K562 (cell line): Measurements from ENCODE around the gene DNAJB13. TPM values are rescaled to one million over a fixed set of nuclear protein-coding genes. Genes with fewer than 3 reads are reported as not detected.

Source experiments
- ATAC-seq: fragments of 200-7000 bp; cut with Tn5 transposase; 3 replicates; pipeline ENCODE4 v1.9.1; 2020; ENCODE audit warnings: moderate library complexity
- BruUV-seq: library from RNA; stranded (reverse); fragments of 400-500 nt; replicated peaks from 2 replicates; lab custom pipeline; 2021; lab: Mats Ljungman, UMichigan
- CTCF ChIA-PET: fragments of 300-600 bp; formaldehyde crosslinking; extraction: SDS; loops from one replicate; lab custom pipeline; 2021; ENCODE audit warnings: low intra/inter-chr PET ratio; lab: Yijun Ruan, JAX
- POLR2A ChIA-PET: fragments of 300-600, 350-650 bp; sonication (Branson Sonifier 250); formaldehyde crosslinking; extraction: SDS; loops from one replicate; lab custom pipeline; 2021; ENCODE audit warnings: antibody characterized with exemption, inconsistent platforms; lab: Yijun Ruan, JAX
- DNase-seq, 4 experiments: peaks; one replicate each; pipeline versions ENCODE4 v3.0.0 to v3.0.0-alpha.2; 2011 to 2018; ENCODE audit warnings: low spot score in 3 of 4, mixed read lengths in 3 of 4; ENCODE audit errors: extremely low read depth in 1 of 4
- FAIRE-seq: peaks from 2 replicates; lab custom pipeline; 2011; peaks lifted over from hg19 to GRCh38; lab: Jason Lieb, UNC
- H2AFZ ChIP-seq: 2 replicates; pipeline ENCODE4 v1.6.0; 2011; ENCODE audit warnings: low read depth, low read length, control low read depth, inconsistent platforms
- H3K27ac ChIP-seq: fragments of 200-600 bp; 3 replicates; pipeline ENCODE4 v1.8.0; 2011; ENCODE audit warnings: low read depth, mild to moderate bottlenecking, control low read depth, inconsistent platforms, low read length, moderate library complexity, mixed read lengths; ENCODE audit errors: extremely low read depth
- H3K27me3 ChIP-seq, 2 experiments: fragments of 300-600 bp in 1 of 2; 2 replicates in 1 of 2; 3 replicates in 1 of 2; pipeline versions ENCODE4 v1.6.0 to v1.8.0; 2011; ENCODE audit warnings: inconsistent platforms in 2 of 2, low read length in 2 of 2, mild to moderate bottlenecking in 1 of 2, mixed read lengths in 1 of 2, moderate library complexity in 1 of 2; ENCODE audit not compliant: control insufficient read depth in 2 of 2, insufficient read depth in 2 of 2
- H3K36me3 ChIP-seq: fragments of 300-600 bp; 3 replicates; pipeline ENCODE4 v1.8.0; 2011; ENCODE audit warnings: mild to moderate bottlenecking, low read length, inconsistent platforms; ENCODE audit not compliant: control insufficient read depth, insufficient read depth
- H3K4me1 ChIP-seq, 2 experiments: fragments of 200-600 bp in 1 of 2; replicated peaks in 1 of 2; 2 replicates in 1 of 2; 3 replicates in 1 of 2; pipeline versions ENCODE4 v1.5.1 to v1.8.0; 2011; ENCODE audit warnings: inconsistent platforms in 2 of 2, low read length in 2 of 2, mild to moderate bottlenecking in 1 of 2, mixed read lengths in 1 of 2, moderate library complexity in 1 of 2; ENCODE audit not compliant: control insufficient read depth in 2 of 2, insufficient read depth in 2 of 2
- H3K4me2 ChIP-seq: 2 replicates; pipeline ENCODE4 v1.6.1; 2011; ENCODE audit warnings: low read length, control low read depth, inconsistent platforms, mixed read lengths; ENCODE audit not compliant: insufficient read depth
- H3K4me3 ChIP-seq: fragments of 200-600 bp; sonication (generic), shearing (Covaris generic); 2 replicates; pipeline ENCODE4 v1.5.1; 2016; ENCODE audit warnings: control low read depth, inconsistent platforms
- H3K79me2 ChIP-seq: fragments of 200-600 bp; 3 replicates; pipeline ENCODE4 v1.8.0; 2011; ENCODE audit warnings: low read length, inconsistent platforms; ENCODE audit not compliant: control insufficient read depth, insufficient read depth
- H3K9ac ChIP-seq, 2 experiments: 2 replicates each; pipeline versions ENCODE4 v1.6.0 to v1.6.1; 2011; ENCODE audit warnings: low read depth in 2 of 2, low read length in 2 of 2, control low read depth in 1 of 2, inconsistent platforms in 1 of 2, mild to moderate bottlenecking in 1 of 2, mixed read lengths in 1 of 2; ENCODE audit not compliant: insufficient read depth in 1 of 2
- H3K9me1 ChIP-seq: one replicate; pipeline ENCODE4 v1.6.0; 2011; ENCODE audit warnings: inconsistent platforms, mild to moderate bottlenecking, low read length, moderate library complexity; ENCODE audit not compliant: control insufficient read depth, insufficient read depth
- H3K9me3 ChIP-seq: replicated peaks from 2 replicates; pipeline ENCODE4 v1.5.1; 2011; ENCODE audit warnings: low read depth, low read length, inconsistent platforms; ENCODE audit not compliant: control insufficient read depth, insufficient read depth
- H4K20me1 ChIP-seq: replicated peaks from 2 replicates; pipeline ENCODE4 v1.6.1; 2011; ENCODE audit warnings: low read length, inconsistent platforms, mixed read lengths; ENCODE audit not compliant: control insufficient read depth, insufficient read depth
- BHLHE40 ChIP-seq: IDR thresholded peaks from 2 replicates; pipeline ENCODE4 v1.6.1; 2011; ENCODE audit warnings: low read length, improper control_type of control experiment
- KDM4B ChIP-seq, 2 experiments: fragments of 450-650 bp in 1 of 2; sonication (generic) in 1 of 2; IDR thresholded peaks; 2 replicates each; pipeline ENCODE4 v1.6.1; 2016 to 2017; ENCODE audit warnings: borderline replicate concordance in 2 of 2, antibody characterized with exemption in 1 of 2, low read depth in 1 of 2, mild to moderate bottlenecking in 1 of 2
- MEF2A ChIP-seq: IDR thresholded peaks from 2 replicates; pipeline ENCODE4 v1.6.1; 2011; ENCODE audit warnings: low read depth, mild to moderate bottlenecking, low read length, moderate library complexity; ENCODE audit not compliant: control insufficient read depth
- ZNF263 ChIP-seq: sonication (generic); formaldehyde crosslinking; IDR thresholded peaks from 2 replicates; pipeline ENCODE4 v1.8.0; 2022; ENCODE audit warnings: mild to moderate bottlenecking, missing genetic modification reagents, borderline replicate concordance
- WGBS: fragments of 100-300 bp; shearing (Covaris generic); methylation state at CpG from one replicate; pipeline ENCODE4 v1.1.6; 2016; ENCODE audit warnings: low coverage, mixed read lengths; ENCODE audit not compliant: insufficient coverage; ENCODE audit errors: missing lambda C conversion rate; 5-methylcytosine and 5-hydroxymethylcytosine counted together
- in situ Hi-C: fragments of 300-500 bp; cut with MboI; formaldehyde crosslinking; loops from 4 replicates; pipeline ENCODE4 v1.15.0; 2018; ENCODE audit warnings: inconsistent platforms, mixed read lengths
- intact Hi-C: fragments of 100-400 bp; cut with micrococcal nuclease; formaldehyde crosslinking; loops from 2 replicates; pipeline ENCODE4 v1.14.2; 2022
- polyA plus RNA-seq, 8 experiments: library from polyadenylated mRNA; depleted of rRNA in 4 of 8; stranded (reverse) in 5 of 8; unstranded in 3 of 8; fragments of >200 nt; fragmentation: Nextera tagmentation in 2 of 8; fragmentation: Illumina TruSeq in 1 of 8; extraction: Ambion mirVana in 2 of 8; extraction: Trizol in 1 of 8; gene quantifications; 2 replicates each; pipeline versions ENCODE4 v1.2.1 to v1.2.3, GENCODE V29; 2011 to 2014; ENCODE audit warnings: inconsistent platforms in 1 of 8, missing spikeins in 1 of 8
- total RNA-seq, 7 experiments: library from RNA; depleted of rRNA in 6 of 7; stranded (reverse); fragments of >200 nt in 6 of 7; fragmentation: Illumina TruSeq in 2 of 7; extraction: Trizol in 2 of 7; gene quantifications; 2 replicates each; pipeline versions ENCODE4 v1.2.1 to v1.2.3, GENCODE V29; 2011 to 2021; ENCODE audit warnings: low replicate concordance in 1 of 7
- TF ChIP-seq, protein P1 (sequence below), 3 experiments: IDR thresholded peaks in 2 of 3; conservative IDR thresholded peaks in 1 of 3; 2 replicates each; pipeline ENCODE4 v1.5.1; 2011 to 2012; ENCODE audit warnings: low read length in 3 of 3, mild to moderate bottlenecking in 3 of 3, control low read depth in 2 of 3, improper control_type of control experiment in 1 of 3, inconsistent platforms in 1 of 3, low read depth in 1 of 3, mixed read lengths in 1 of 3, moderate library complexity in 1 of 3; ENCODE audit not compliant: insufficient read depth in 2 of 3
- TF ChIP-seq, protein P2 (sequence below): fragments of 450-650 bp; conservative IDR thresholded peaks from 2 replicates; pipeline ENCODE4 v1.6.1; 2016; ENCODE audit warnings: missing genetic modification characterization, low read depth, mild to moderate bottlenecking, control low read depth, missing compliant biosample characterization

Gene DNAJB13
- total and polyA plus RNA-seq, 9 of the 15 experiments (the other 6 are each of a cell fraction or from before 2014, with no cell fraction given) = 0.14 TPM; not detected in 8

DNA sequence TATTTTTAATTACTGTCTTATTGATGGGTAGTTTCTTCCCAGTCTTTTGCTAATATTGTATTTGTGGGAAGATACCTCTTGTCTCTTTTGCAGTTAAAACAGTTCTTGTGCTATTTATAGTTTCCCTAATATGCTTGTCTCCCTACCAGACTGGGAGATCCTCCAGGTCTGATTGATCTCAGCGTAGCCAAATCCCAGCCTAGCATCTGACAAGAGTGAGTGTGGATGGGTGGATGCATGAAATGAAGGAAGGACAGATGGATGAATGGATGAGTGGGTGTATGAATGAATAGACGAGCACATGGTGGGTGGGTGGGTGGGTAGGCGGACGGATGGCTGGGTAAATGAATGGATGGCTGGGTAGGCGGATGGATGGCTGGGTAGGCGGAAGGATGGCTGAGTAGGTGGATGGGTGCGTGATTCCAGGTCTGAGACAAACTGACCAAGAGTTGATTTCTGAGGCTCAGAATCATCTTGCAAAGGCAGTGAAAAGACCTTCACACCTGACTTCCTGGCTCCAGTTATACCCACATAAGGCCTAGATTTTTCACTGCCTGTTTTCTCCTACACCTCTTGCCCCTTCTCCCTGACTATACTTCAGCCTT, 11.4 kb downstream of the DNAJB13 start:
- peaks cover 6 to 9% of the 10 kb centered on the region in 2 experiments; a peak in 4 of 5 replicates for H3K4me1 ChIP-seq
- CTCF ChIA-PET = interaction anchor here (0.7 kb wide), 1 partner anchor 126 kb away, joined by 3 read pairs; no protein-coding TSS in a partner anchor
- no peaks in the 10 kb centered on the region for H3K9me3 ChIP-seq
- no peaks in the 10 kb centered on the region for H3K9me1 ChIP-seq
- WGBS = 16% methylated on average over 1 of the region's 7 CpGs
- no peak overlapping the region for H3K9ac ChIP-seq
- POLR2A ChIA-PET = interaction anchor here (0.9 kb wide), 1 partner anchor 12 kb away, joined by 5 read pairs; no protein-coding TSS in a partner anchor
- H3K36me3 ChIP-seq = no peaks in the 10 kb centered on the region
- H3K79me2 ChIP-seq = no peaks in the 10 kb centered on the region
- H3K4me2 ChIP-seq = no peak overlapping the region
- intact Hi-C loops (no loop called here), in situ Hi-C loops (loop anchor here (10.0 kb wide), 1 partner anchor 493 kb away; no protein-coding TSS in a partner anchor)
- FAIRE-seq (no peak), DNase-seq (no peak), ATAC-seq (no peak)
- no peak overlapping the region for H3K4me3 ChIP-seq
- H3K27ac ChIP-seq = no peak overlapping the region
- 0 out of 2 replicates have a peak overlapping the region, but pooled peaks have one; percentile 40 for H2AFZ ChIP-seq
- peak; percentile 6; the same call in 1 of the 2 replicates for TF ChIP-seq MEF2A
- no peak for TF ChIP-seq BHLHE40
- no peaks in the 10 kb centered on the region for H4K20me1 ChIP-seq
- peaks cover 0 to 5% of the 10 kb centered on the region in 2 experiments; a peak in 2 of 5 replicates for H3K27me3 ChIP-seq
- BruUV-seq = no TSS peak

DNA sequence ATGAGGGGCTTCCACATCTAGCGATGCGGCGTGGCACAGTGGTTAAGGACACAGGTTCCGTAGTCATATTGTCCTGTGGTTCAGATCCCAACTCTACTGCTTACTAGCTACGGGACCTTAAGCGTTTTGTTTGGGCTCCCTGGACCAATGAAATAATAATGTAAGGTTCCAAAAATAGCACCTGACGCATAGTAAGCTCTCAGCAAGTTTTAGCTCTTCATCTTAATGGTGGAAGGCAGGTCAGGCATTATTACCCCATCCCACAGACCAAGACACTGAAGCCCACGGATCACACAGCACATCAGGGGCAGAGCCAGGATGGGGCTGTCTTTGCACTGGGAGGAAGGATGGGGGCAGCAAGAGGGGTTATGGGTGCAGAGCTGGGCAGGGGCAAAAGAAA, 13.0 kb downstream of the DNAJB13 start:
- Histone ChIP-seq H3K9me3 (no peaks in the 10 kb centered on the region), H3K4me2 (no peak overlapping the region), H3K79me2 (no peaks in the 10 kb centered on the region), H3K9me1 (no peaks in the 10 kb centered on the region), H3K9ac (peak overlapping the region in 1 of 2 experiments; percentile 69; a peak in 2 of 4 replicates), H3K36me3 (no peaks in the 10 kb centered on the region), H3K27ac (no peak overlapping the region), H4K20me1 (no peaks in the 10 kb centered on the region)
- intact Hi-C loops = loop anchor here (1.0 to 2.0 kb wide), 5 partner anchors 69 to 485 kb away; no protein-coding TSS in a partner anchor
- in situ Hi-C loops = loop anchor here (10.0 kb wide), 1 partner anchor 491 kb away; no protein-coding TSS in a partner anchor
- no TSS peak for BruUV-seq
- DNase-seq = no peak
- TF ChIP-seq MEF2A (peak; percentile 87), ZNF263 (CRISPR knock-in tag) (peak; percentile 22; the same call in 1 of the 2 replicates), KDM4B (IDR thresholded peaks at IDR 0.05; ENCODE audit: borderline replicate concordance in 2 of 2, low read depth in 1 of 2) (no peak)
- TF ChIP-seq, protein P1, sequence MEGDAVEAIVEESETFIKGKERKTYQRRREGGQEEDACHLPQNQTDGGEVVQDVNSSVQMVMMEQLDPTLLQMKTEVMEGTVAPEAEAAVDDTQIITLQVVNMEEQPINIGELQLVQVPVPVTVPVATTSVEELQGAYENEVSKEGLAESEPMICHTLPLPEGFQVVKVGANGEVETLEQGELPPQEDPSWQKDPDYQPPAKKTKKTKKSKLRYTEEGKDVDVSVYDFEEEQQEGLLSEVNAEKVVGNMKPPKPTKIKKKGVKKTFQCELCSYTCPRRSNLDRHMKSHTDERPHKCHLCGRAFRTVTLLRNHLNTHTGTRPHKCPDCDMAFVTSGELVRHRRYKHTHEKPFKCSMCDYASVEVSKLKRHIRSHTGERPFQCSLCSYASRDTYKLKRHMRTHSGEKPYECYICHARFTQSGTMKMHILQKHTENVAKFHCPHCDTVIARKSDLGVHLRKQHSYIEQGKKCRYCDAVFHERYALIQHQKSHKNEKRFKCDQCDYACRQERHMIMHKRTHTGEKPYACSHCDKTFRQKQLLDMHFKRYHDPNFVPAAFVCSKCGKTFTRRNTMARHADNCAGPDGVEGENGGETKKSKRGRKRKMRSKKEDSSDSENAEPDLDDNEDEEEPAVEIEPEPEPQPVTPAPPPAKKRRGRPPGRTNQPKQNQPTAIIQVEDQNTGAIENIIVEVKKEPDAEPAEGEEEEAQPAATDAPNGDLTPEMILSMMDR (IDR thresholded peaks at IDR 0.05 in 2 of 3, conservative IDR thresholded peaks at IDR 0.05 in 1 of 3; ENCODE audit: insufficient read depth in 2 of 3, low read depth in 1 of 3, low read length in 3 of 3) = no peak
- TF ChIP-seq, protein P2, sequence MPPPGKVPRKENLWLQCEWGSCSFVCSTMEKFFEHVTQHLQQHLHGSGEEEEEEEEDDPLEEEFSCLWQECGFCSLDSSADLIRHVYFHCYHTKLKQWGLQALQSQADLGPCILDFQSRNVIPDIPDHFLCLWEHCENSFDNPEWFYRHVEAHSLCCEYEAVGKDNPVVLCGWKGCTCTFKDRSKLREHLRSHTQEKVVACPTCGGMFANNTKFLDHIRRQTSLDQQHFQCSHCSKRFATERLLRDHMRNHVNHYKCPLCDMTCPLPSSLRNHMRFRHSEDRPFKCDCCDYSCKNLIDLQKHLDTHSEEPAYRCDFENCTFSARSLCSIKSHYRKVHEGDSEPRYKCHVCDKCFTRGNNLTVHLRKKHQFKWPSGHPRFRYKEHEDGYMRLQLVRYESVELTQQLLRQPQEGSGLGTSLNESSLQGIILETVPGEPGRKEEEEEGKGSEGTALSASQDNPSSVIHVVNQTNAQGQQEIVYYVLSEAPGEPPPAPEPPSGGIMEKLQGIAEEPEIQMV = no peak
- TF ChIP-seq, all 486 proteins: peak for 2
- ATAC-seq = no peak
- 48% methylated on average over 8 of the region's 8 CpGs for WGBS
- peak overlapping the region; percentile 87; the same call in 1 of the 2 replicates for H2AFZ ChIP-seq
- FAIRE-seq = no peak
- H3K4me3 ChIP-seq = no peak overlapping the region
- H3K27me3 ChIP-seq = no peaks in the 10 kb centered on the region; a peak in 1 of 5 replicates
- ChIA-PET POLR2A (interaction anchor here (0.6 to 1.1 kb wide), 4 partner anchors 9 to 258 kb away, joined by 3 read pairs; partner anchors contain the start of gene DNAJB13), CTCF (interaction anchor here (0.6 to 2.8 kb wide), 5 partner anchors 14 to 486 kb away, joined by 3 to 14 read pairs (median 5); no protein-coding TSS in a partner anchor)
- H3K4me1 ChIP-seq = peaks cover 0 to 9% of the 10 kb centered on the region in 2 experiments; a peak in 2 of 5 replicates
